Adrenal gland (tissue), 12 donors: ENCODE measurements around the gene NOD2. TPM values are rescaled to one million over a fixed set of nuclear protein-coding genes. Genes with fewer than 3 reads are reported as not detected.
A peak's percentile ranks its signal among the peaks of the same experiment; 100 is the strongest.

ENCODE experiments used
- DNase-seq, 7 donors: peaks; one replicate each; pipeline ENCODE4 v3.0.0-alpha.2; 2019 to 2020
- H3K27ac ChIP-seq, 5 donors: fragments of 200-600 bp; sonication (generic) in 4 of 5; 1 replicate in 3 of 5; 2 replicates in 2 of 5; pipeline versions ENCODE4 v1.5.1 to v1.8.0; 2016 to 2020; ENCODE audit warnings: mild to moderate bottlenecking in 1 of 5
- H3K27me3 ChIP-seq: fragments of 200-600 bp; 2 replicates; pipeline ENCODE4 v1.8.0; 2021
- H3K36me3 ChIP-seq, 2 donors: fragments of 200-600 bp; replicated peaks in 1 of 2; 1 replicate in 1 of 2; 2 replicates in 1 of 2; pipeline versions ENCODE4 v1.5.1 to v1.8.0; 2018 to 2022
- H3K4me1 ChIP-seq, 2 donors: fragments of 200-600 bp; replicated peaks in 1 of 2; 1 replicate in 1 of 2; 2 replicates in 1 of 2; pipeline versions ENCODE4 v1.5.1 to v1.8.0; 2018 to 2021
- H3K4me3 ChIP-seq, 4 donors: fragments of 200-600 bp; sonication (generic) in 3 of 4; one replicate each; pipeline ENCODE4 v1.5.1; 2016 to 2018
- H3K9me3 ChIP-seq, 3 donors: fragments of 200-600 bp; sonication (generic) in 1 of 3; replicated peaks in 1 of 3; 1 replicate in 2 of 3; 2 replicates in 1 of 3; pipeline versions ENCODE4 v1.5.1 to v1.8.0; 2016 to 2021
- CTCF ChIP-seq, 6 experiments: fragments of 450-650 bp in 4 of 6; fragments of 200-600 bp in 2 of 6; sonication (generic) in 1 of 6; IDR thresholded peaks; 1 replicate in 5 of 6; 2 replicates in 1 of 6; pipeline versions ENCODE4 v1.5.1 to v1.8.0; 2016 to 2021; ENCODE audit warnings: antibody characterized with exemption in 6 of 6, mild to moderate bottlenecking in 2 of 6, moderate library complexity in 1 of 6
- POLR2A ChIP-seq, 2 donors: fragments of 450-650 bp; IDR thresholded peaks; one replicate each; pipeline ENCODE4 v1.6.1; 2017; ENCODE audit warnings: antibody characterized with exemption in 2 of 2, mild to moderate bottlenecking in 2 of 2, moderate library complexity in 1 of 2
- WGBS, 4 donors: extraction: QIAGEN DNeasy Blood & Tissue Kit in 2 of 4; methylation state at CpG; one replicate each; pipeline versions ENCODE4 v1.1.5 to v1.1.7; 2013 to 2017; 5-methylcytosine and 5-hydroxymethylcytosine counted together
- intact Hi-C, 2 donors: fragments of 100-400 bp; cut with DNase I; formaldehyde crosslinking; loops; one replicate each; pipeline versions ENCODE4 v1.14.1 to v1.15.0; 2022 to 2023
- polyA plus RNA-seq, 3 donors: library from polyadenylated mRNA; stranded (reverse); fragments of 200-250 nt in 2 of 3; fragments of 350-450 nt in 1 of 3; fragmentation: Illumina TruSeq in 1 of 3; extraction: RNeasy Lipid Tissue Mini Kit (QIAGEN cat#74804) in 1 of 3; gene quantifications; one replicate each; pipeline ENCODE4 v1.2.3, GENCODE V29; 2013 to 2014
- total RNA-seq, 9 donors: library from RNA; depleted of rRNA in 4 of 9; stranded (reverse); fragments of >200 nt in 4 of 9; fragments of 120-200 nt in 1 of 9; fragmentation: NEBNext Ultra II Directional in 1 of 9; extraction: Animal tissue kit (Norgen Biotek cat#: 25700) in 1 of 9; gene quantifications; one replicate each; pipeline versions ENCODE4 v1.1.0 to v1.2.4, GENCODE V29; 2013 to 2023
- donor health status: healthy with polysubstance abuse.
- donor health status: Bipolar disorder and iron deficiency.
- donor health status: DM: yes; HTN: yes; CAD: no.
- donor health status: DM: no; HTN: no; CAD: no.
- donor health status: DM: no; HTN: no; CAD: no.
- donor health status: DM: yes; HTN: yes; CAD: no.

The NOD2 gene
- total and polyA plus RNA-seq, 12 donors = 0.12 to 3.7 (median 1.1) TPM

- 85 to 94% (median 89%) methylated on average over 6 of the region's 6 CpGs for WGBS, 4 donors
- intact Hi-C loops = no loop called here
- H3K4me1 ChIP-seq = no peaks in the 10 kb centered on the region
- H3K27ac ChIP-seq = no peak overlapping the region
- no peak for TF ChIP-seq CTCF (IDR thresholded peaks at IDR 0.05)
- H3K9me3 ChIP-seq = no peaks in the 10 kb centered on the region
- H3K27me3 ChIP-seq = no peaks in the 10 kb centered on the region
- H3K4me3 ChIP-seq = no peak overlapping the region
- H3K36me3 ChIP-seq = no peaks in the 10 kb centered on the region
- DNase-seq = no peak
Observed at GRCh38 chr16:50721549-50722404, 28.4 kb downstream of the NOD2 start.

GRCh38 chr16:50722405-50722737 lies 29.0 kb downstream of the NOD2 start:
- no peak for DNase-seq
- Histone ChIP-seq H3K27ac (no peak overlapping the region), H3K4me3 (no peak overlapping the region), H3K36me3 (no peaks in the 10 kb centered on the region), H3K4me1 (no peaks in the 10 kb centered on the region), H3K27me3 (no peaks in the 10 kb centered on the region), H3K9me3 (no peaks in the 10 kb centered on the region)
- WGBS, 4 donors = 96 to 100% (median 100%) methylated on average over 1 of the region's 1 CpG
- TF ChIP-seq POLR2A (IDR thresholded peaks at IDR 0.05) (no peak), CTCF (IDR thresholded peaks at IDR 0.05) (no peak)
- intact Hi-C loops = no loop called here

- intact Hi-C loops = no loop called here
- Histone ChIP-seq H3K27ac (no peak overlapping the region), H3K4me1 (no peaks in the 10 kb centered on the region), H3K36me3 (no peaks in the 10 kb centered on the region), H3K27me3 (no peaks in the 10 kb centered on the region), H3K4me3 (no peak overlapping the region), H3K9me3 (no peaks in the 10 kb centered on the region)
- TF ChIP-seq CTCF (IDR thresholded peaks at IDR 0.05) (no peak), POLR2A (IDR thresholded peaks at IDR 0.05) (no peak)
- DNase-seq = no peak
- WGBS, 4 donors = 75 to 97% (median 89%) methylated on average over 2 of the region's 2 CpGs
Observed at GRCh38 chr16:50722960-50723359, 29.6 kb downstream of the NOD2 start.

- Histone ChIP-seq H3K27ac (no peak overlapping the region), H3K9me3 (no peaks in the 10 kb centered on the region), H3K4me1 (no peaks in the 10 kb centered on the region), H3K36me3 (no peaks in the 10 kb centered on the region), H3K4me3 (no peak overlapping the region), H3K27me3 (no peaks in the 10 kb centered on the region)
- intact Hi-C loops = no loop called here
- DNase-seq = peak in 1 of 7 donors; percentile 13
- TF ChIP-seq CTCF (IDR thresholded peaks at IDR 0.05) (no peak), POLR2A (IDR thresholded peaks at IDR 0.05) (no peak)
Observed at GRCh38 chr16:50724306-50724705, 30.9 kb downstream of the NOD2 start.
